ENCODE results near the gene TRIM65.
A peak's percentile ranks its signal among the peaks of the same experiment; 100 is the strongest.

GRCh38 chr17:75904749-75905521 lies 8.2 kb upstream of the TRIM65 start, which contains the start of gene MRPL38:
- peak; percentile 100 for TF ChIP-seq CTCF (IDR thresholded peaks at IDR 0.05; ENCODE audit: poor library complexity)
- TF ChIP-seq EZH2 (IDR thresholded peaks at IDR 0.05; ENCODE audit: borderline replicate concordance), result no peak
- no peak for TF ChIP-seq EZH2phosphoT487 (IDR thresholded peaks at IDR 0.05; ENCODE audit: low read depth, severe bottlenecking, unreplicated experiment)

Measured in hepatocyte (in vitro differentiated cells).